K562 (cell line): ENCODE results near the gene HSD3B7.

Experiments used
- CTCF ChIP-seq, 3 experiments: IDR thresholded peaks in 2 of 3; conservative IDR thresholded peaks in 1 of 3; 2 replicates each; pipeline ENCODE4 v1.5.1; 2011 to 2012; ENCODE audit warnings: low read length in 3 of 3, mild to moderate bottlenecking in 3 of 3, control low read depth in 2 of 3, improper control_type of control experiment in 1 of 3, inconsistent platforms in 1 of 3, low read depth in 1 of 3, mixed read lengths in 1 of 3, moderate library complexity in 1 of 3; ENCODE audit not compliant: insufficient read depth in 2 of 3
- PML ChIP-seq: IDR thresholded peaks from 2 replicates; pipeline ENCODE4 v1.6.1; 2012; ENCODE audit warnings: low read length, inconsistent platforms
- POLR2A ChIP-seq: fragments of 450-650 bp; conservative IDR thresholded peaks from 2 replicates; pipeline ENCODE4 v1.6.1; 2016
- TAF1 ChIP-seq: IDR thresholded peaks from 2 replicates; pipeline ENCODE4 v1.6.1; 2011; ENCODE audit warnings: mild to moderate bottlenecking, low read length, moderate library complexity; ENCODE audit not compliant: insufficient read depth, control insufficient read depth, severe bottlenecking; ENCODE audit errors: extremely low read depth
- ZNF79 ChIP-seq: fragments of 250-450 bp; sonication (Bioruptor Pico); IDR thresholded peaks from 2 replicates; pipeline ENCODE4 v1.4.0; 2020; ENCODE audit warnings: low read depth, mild to moderate bottlenecking, moderate library complexity
- TF ChIP-seq, protein P1 (sequence below): fragments of 450-650 bp; IDR thresholded peaks from 2 replicates; pipeline ENCODE4 v1.6.1; 2016; ENCODE audit warnings: antibody characterized with exemption
- TF ChIP-seq, protein P2 (sequence below): fragments of 250-450 bp; sonication (Bioruptor Pico); IDR thresholded peaks from 2 replicates; pipeline ENCODE4 v1.5.0; 2020; ENCODE audit warnings: mild to moderate bottlenecking, borderline replicate concordance

DNA sequence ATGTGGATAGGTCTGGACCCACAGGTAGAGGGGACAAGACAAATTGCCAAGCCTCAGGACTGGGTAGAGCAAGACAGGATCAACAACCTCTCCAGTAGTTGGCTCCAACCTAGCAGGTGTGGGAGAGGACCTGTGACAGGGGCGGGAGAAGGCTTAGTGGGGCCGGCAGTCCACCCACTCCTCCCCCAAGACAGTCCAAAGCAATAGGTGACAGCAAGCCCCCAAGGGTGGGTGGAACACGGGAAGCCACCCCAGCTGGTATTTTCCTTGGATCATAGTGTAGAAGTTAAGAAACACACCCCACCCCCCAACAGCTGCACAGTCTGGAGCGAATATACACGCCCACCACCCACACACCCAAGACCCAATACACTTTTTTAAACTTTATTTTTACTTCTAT lies 44.3 kb downstream of the HSD3B7 start:
- TF ChIP-seq CTCF (IDR thresholded peaks at IDR 0.05 in 2 of 3, conservative IDR thresholded peaks at IDR 0.05 in 1 of 3; ENCODE audit: insufficient read depth in 2 of 3, low read depth in 1 of 3, low read length in 3 of 3) = no peak
- TF ChIP-seq, protein P1, sequence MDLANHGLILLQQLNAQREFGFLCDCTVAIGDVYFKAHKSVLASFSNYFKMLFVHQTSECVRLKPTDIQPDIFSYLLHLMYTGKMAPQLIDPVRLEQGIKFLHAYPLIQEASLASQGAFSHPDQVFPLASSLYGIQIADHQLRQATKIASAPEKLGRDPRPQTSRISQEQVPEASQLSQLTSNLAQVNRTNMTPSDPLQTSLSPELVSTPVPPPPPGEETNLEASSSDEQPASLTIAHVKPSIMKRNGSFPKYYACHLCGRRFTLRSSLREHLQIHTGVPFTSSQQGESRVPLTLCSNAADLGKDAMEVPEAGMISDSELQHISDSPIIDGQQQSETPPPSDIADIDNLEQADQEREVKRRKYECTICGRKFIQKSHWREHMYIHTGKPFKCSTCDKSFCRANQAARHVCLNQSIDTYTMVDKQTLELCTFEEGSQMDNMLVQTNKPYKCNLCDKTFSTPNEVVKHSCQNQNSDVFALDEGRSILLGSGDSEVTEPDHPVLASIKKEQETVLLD = no peak
- TF ChIP-seq, protein P2, sequence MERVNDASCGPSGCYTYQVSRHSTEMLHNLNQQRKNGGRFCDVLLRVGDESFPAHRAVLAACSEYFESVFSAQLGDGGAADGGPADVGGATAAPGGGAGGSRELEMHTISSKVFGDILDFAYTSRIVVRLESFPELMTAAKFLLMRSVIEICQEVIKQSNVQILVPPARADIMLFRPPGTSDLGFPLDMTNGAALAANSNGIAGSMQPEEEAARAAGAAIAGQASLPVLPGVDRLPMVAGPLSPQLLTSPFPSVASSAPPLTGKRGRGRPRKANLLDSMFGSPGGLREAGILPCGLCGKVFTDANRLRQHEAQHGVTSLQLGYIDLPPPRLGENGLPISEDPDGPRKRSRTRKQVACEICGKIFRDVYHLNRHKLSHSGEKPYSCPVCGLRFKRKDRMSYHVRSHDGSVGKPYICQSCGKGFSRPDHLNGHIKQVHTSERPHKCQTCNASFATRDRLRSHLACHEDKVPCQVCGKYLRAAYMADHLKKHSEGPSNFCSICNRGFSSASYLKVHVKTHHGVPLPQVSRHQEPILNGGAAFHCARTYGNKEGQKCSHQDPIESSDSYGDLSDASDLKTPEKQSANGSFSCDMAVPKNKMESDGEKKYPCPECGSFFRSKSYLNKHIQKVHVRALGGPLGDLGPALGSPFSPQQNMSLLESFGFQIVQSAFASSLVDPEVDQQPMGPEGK (CRISPR knock-in tag) = no peak
- TF ChIP-seq POLR2A = no peak
- TF ChIP-seq PML = no peak
- no peak for TF ChIP-seq TAF1
- no peak for TF ChIP-seq ZNF79 (CRISPR knock-in tag)
